GM12892 (cell line): ENCODE measurements around the gene DYNC1H1.

Experiments
- POLR2A ChIP-seq: IDR thresholded peaks from 2 replicates; pipeline ENCODE4 v1.6.1; 2011; ENCODE audit warnings: low read depth, low read length, control low read depth
- POLR2AphosphoS5 ChIP-seq: IDR thresholded peaks from 2 replicates; pipeline ENCODE4 v1.6.1; 2011; ENCODE audit warnings: low read depth, low read length, control low read depth
- TAF1 ChIP-seq: IDR thresholded peaks from 2 replicates; pipeline ENCODE4 v1.6.1; 2011; ENCODE audit warnings: low read depth, mild to moderate bottlenecking, control low read depth, low read length, borderline replicate concordance

DNA sequence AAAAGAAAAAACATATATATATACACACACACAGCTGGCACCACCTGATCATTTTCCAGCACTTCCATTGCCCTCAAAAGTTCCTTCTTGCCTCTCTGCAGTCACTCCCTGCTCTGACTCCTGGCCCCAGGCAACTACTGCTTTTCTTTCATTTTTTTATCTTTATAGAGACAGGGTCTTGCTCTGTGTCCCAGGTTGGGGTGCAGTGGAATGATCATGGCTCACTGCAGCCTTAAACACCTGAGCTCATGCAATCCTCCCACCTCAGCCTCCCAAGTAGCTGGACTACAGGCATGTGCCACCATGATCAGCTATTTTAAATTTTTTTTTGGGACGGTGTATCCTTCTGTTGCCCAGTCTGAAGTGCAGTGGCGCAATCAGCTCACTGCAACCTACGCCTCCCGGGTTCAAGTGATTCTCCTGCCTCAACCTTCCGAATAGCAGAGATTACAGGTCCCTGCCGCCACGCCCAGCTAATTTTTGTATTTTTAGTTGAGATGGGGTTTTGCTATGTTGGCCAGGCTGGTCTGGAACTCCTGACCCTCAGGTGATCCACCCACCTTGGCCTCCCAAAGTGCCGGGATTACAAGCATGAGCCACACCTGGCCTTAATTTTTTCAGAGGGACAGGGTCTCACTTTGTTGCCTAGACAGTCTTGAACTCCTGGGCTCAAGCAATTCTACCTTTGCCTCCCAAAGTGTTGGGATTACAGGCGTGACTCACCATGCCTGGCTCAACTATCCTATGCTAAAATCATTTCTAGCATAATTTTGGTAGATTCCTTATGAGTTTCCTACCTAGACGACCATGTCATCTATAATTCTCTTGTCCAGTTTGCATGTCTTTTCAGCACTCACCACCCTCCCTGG is 114.7 kb downstream of the DYNC1H1 start:
- peak; percentile 60; the same call in 1 of the 2 replicates for TF ChIP-seq POLR2A
- peak; percentile 62 for TF ChIP-seq POLR2AphosphoS5
- TF ChIP-seq TAF1 = no peak
